Loucy (cell line): ENCODE data around the gene TTC7B.

Experiments
- CTCF ChIP-seq: fragments of 200-600 bp; sonication (generic); conservative IDR thresholded peaks from 2 replicates; pipeline ENCODE4 v1.5.1; 2014; ENCODE audit warnings: mild to moderate bottlenecking, antibody characterized with exemption, low read length
- EZH2phosphoT487 ChIP-seq: fragments of 200-600 bp; IDR thresholded peaks from 2 replicates; pipeline ENCODE4 v1.6.1; 2018; ENCODE audit warnings: antibody characterized with exemption, mild to moderate bottlenecking, moderate library complexity, borderline replicate concordance

GRCh38 chr14:90539496-90539775 is 276.8 kb downstream of the TTC7B start:
- TF ChIP-seq CTCF (no peak), EZH2phosphoT487 (no peak)
